ENCODE results near the gene NDST4.

NDST4 gene

DNA sequence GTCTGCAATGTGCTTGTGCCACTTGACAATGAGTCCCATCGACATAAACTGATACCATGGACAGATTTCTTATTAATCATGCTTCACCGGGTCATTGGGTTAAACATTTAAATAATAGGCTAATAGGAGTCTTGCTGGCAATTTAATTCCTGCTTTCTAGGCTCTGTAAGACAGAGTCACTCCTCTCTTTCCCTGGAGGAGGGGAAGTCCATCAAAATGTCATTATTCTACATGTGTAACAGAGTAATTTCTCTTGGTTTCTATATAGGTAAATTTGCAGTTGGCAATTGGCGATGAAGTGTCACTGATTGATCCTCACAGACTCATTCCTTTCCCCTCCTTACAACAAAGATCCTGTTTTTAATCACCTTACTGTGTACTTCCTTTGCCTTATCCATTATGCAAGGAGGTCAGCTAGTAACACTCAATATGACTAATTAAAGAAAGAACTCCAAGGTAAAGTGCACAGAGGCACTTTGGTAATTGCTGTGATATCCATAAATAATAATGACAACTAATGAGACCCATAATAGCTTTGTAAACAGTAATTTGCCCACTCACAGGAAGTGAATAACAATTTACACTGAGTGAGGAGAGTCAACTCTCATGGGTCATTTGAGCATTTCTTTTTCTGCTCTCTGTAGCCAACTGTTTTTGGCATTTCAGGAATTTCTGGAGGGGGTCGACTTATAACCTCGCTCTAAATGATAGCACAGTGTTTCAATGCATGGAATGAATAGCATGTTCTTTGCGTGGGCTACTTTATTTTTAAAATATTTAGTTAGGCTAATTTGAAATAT lies 330.8 kb downstream of the NDST4 start:
- no peak for DNase-seq

DNA sequence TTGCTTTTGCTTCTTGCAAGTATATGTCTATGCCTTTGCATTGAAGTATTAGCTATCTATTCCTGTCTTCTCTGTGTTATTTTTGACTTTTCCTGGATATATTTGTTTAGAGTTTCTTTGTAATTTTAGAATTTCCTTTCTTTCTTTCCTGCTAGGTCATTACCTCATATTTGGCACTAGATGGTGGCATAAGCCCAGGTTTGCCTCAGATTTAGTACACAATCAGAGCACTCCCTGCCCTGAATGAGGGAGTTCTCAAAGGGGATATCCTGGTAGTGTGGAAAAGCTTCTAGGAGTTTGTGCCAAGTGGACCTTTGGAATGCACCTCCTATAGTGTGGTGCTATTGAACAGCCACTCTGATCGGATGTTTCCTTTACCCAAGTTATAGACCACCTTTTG lies 333.2 kb downstream of the NDST4 start:
- DNase-seq: no peak
